HG03139 (cell line): Measurements from ENCODE around the gene ITPK1.

Source experiments
- ATAC-seq: cut with Tn5 transposase; IDR thresholded peaks from one replicate; pipeline ENCODE4 v1.9.1; 2021; ENCODE audit not compliant: unreplicated experiment

ITPK1 gene

GRCh38 chr14:92958373-92959188 lies 157.1 kb downstream of the ITPK1 start:
- no peak for ATAC-seq

DNA sequence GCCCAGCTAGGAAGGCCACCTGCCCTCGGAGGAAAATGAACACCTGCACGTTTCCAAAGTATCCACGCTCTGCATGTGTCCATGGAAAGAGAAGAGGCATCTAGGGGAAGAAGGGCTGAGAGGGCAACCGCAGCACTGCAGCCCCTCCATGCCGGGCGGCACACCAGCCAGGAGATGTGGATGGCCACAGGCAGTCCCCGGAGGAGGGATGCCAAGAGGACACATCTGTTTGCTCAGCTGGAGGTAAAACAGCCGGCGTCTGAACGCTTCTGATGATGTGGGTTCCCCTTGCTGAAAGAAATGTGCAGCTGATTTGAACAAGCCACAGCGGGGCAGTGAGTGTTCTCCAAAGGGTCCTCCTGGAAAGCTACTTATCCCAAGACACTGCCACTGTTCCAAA lies 158.8 kb downstream of the ITPK1 start:
- ATAC-seq: no peak

GRCh38 chr14:92955381-92955780 lies 160.3 kb downstream of the ITPK1 start:
- no peak for ATAC-seq

DNA sequence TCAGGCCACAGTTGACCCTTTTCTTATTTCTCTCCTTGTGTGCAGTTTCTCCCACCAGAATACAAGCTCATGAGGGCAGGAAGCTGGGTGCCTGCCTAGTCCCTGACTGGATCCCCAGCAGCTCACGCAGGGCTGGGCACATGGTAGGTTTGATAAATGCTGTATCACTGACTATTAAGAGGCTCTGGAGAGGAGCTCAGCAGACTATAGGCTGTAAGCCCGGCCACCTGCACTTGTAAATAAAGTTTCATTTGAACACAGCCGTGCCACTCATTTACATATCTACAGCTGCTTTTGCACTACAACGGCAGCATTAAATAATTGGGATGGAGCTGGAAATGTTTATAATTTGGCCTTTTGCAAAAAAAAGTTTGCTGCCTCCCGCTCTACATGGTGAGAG lies 160.8 kb downstream of the ITPK1 start:
- ATAC-seq: no peak

DNA sequence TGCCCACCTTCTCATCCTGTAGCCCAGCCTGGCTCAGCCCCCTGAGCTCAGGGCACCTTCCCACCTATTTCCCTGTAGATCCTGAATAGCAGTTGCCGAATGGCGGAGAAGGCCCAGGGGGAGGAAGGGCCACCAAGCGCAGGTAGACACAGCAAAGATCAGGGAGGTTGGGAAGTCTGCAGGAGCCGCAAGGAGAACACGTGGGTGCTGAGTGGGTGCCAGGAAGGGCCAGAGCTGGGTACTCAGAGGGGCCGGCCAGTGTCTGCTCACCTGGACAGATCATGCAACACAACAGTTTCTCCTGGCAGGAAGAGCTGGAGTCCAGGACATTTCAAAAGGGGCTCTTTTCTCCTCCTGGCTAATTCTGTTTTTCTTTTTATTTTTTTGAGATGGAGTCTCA lies 162.2 kb downstream of the ITPK1 start:
- ATAC-seq: no peak

- ATAC-seq: no peak
Measured at GRCh38 chr14:92952481-92953298, 163.0 kb downstream of the ITPK1 start.

DNA sequence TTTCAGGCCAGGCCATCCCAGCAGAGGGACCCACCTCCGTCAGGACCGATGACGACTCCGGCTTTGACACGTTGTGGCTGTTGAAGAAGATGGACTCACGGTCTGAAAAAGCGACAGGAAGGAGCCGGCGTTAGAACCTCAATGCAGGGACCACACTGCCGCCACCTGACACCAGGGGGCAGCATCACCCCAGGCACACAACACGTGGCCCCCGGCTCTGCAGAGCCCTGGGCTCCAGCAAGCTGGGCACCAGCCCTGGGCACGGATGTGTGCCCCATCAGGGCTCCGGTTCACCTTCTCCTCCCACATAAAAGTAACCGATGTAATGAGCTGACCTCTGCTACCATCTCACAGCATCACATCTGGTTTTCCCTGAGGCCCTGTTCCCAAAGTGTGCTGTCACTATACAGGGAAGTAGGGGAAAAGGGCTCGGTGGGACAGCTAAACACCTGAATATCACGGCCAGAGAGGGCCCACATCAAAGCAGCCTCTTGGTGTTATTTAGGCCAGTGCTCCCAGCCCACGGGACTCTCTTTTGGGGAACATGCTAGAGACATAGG lies 163.7 kb downstream of the ITPK1 start:
- no peak for ATAC-seq

DNA sequence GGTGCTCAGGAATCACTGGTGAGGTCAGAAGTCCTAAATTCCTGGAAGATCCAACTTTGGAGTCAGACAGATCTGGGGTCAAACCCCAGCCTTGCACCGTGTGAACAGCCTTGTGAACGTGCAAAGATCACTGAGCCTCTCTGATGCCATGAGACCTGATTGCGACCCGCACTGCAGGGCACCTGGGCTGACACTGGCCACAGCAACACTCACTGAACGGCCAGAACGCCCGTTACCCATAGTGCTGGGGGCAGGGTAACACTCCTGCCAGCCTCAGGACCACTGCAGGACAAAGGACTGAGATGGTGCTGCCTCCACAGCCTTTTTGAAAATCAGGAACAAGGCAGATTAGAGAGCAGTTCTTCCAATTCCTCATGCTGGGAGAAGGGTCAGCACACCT lies 164.5 kb downstream of the ITPK1 start:
- ATAC-seq: no peak

DNA sequence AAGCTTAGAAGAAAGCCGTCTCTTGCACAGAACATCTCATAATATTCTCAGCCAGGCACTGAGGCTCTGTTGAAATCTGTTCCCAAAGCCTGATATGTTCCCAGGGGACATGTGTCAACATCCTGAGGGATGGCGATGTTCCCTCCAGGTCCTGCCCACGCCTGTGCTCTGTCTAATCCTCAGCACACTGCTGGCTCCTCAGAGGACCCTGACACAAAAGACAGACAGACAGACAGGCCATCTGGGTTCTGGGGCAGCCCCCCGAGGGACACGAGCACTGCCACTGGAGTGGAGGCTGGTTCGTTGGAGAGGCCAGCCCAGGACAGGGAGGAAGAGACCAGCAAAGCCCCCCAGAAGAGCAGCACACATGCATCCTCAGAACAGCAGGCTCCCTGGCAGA lies 165.0 kb downstream of the ITPK1 start:
- no peak for ATAC-seq

DNA sequence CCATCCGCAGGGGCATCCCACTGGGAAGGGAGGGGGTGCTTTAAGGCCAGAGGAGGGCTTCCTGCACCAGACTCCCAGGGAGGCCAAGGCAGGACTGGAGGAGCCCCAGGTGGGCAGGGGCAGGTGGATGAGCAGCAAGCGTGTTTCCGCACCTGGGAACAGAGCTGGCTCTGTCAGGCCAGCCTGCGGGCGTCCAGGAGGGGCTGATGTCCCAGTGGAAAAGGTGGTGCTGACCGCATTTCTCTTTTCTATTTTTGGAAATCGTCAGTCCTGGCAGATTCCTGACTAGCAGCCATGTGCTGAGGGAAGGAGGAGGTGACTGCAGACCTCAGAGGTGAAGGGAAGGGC lies 165.6 kb downstream of the ITPK1 start:
- no peak for ATAC-seq

GRCh38 chr14:92949496-92950192 lies 166.1 kb downstream of the ITPK1 start:
- no peak for ATAC-seq

- ATAC-seq: no peak
Measured at GRCh38 chr14:92948647-92949046, 167.1 kb downstream of the ITPK1 start.

DNA sequence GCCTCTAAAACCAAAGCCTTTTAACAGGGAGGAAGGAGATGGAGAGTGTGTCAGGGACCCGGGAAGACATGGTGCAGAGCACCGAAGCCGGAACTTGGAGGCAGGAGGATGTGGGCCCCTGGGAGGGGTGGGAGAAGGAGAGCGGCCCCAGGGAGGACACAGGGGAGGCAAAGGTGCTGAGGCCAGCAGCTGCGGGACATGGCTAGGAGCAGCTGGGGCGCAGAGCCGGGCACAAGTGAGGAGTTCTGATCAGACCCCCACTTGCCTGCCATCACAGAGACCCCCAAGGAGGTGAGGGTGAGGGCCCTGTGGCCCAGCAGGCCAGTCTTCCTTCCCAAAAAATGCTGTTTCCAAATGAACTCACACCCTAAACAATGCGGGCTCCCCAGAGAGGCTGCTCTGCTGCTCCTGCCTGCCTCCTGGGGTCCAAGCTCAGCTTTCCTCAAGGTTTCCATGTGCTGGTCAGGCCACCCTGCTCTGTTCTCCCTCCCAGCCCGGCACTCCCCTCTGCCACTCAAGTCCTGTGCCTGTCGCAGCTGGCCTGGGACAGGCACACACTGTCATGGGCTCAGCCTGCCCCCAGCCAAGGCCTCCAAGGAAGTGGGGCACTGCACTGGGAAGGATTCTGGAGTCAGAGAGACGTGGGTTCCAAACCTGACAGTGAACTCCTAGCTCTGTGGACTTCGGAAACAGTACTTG lies 168.7 kb downstream of the ITPK1 start:
- ATAC-seq: no peak

DNA sequence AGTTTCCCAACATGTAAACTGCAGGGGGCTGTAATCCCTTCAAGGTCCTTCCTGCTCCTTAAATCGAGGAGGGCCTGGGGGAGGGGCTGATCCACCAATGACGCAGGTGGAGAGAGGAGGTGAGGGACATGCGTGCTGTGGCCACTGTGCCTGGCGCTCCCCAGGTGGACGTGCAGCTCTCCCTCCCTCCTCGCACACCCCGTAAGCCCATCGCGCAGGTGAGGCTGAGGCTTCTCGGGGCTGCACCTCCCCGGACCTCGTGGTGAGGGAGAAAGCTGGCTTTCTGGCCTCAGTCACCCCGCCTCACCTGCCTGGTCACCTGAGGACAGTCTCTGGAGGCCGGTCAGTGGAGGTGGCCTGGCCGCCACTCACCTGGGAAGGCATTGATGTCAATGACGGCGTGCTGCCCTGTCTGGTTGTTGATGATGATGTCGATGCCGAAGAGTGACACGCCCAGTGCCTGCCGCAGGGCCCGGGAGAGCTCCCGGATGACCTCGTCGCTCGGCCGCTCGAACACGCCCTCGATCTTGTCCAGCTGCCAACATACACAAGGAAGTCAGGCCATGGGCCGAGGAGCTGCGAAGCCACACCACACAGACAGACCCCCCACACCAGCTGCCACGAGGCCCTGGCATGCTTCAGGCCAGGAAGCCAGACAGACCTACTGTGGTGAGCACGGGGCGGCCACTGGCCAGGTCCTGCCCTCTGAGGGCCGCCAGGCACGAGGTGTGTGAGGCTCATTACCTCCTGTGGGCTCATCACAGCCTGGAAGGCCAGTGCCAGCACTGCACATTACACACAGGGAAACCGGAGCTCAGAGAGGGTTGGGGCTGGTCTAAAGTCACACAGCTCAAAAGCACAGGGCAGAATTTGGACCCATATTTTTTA lies 169.5 kb downstream of the ITPK1 start:
- ATAC-seq: no peak

- ATAC-seq: no peak
Measured at GRCh38 chr14:92945544-92945943, 170.2 kb downstream of the ITPK1 start.

GRCh38 chr14:92944976-92945375 lies 170.7 kb downstream of the ITPK1 start:
- ATAC-seq: no peak

DNA sequence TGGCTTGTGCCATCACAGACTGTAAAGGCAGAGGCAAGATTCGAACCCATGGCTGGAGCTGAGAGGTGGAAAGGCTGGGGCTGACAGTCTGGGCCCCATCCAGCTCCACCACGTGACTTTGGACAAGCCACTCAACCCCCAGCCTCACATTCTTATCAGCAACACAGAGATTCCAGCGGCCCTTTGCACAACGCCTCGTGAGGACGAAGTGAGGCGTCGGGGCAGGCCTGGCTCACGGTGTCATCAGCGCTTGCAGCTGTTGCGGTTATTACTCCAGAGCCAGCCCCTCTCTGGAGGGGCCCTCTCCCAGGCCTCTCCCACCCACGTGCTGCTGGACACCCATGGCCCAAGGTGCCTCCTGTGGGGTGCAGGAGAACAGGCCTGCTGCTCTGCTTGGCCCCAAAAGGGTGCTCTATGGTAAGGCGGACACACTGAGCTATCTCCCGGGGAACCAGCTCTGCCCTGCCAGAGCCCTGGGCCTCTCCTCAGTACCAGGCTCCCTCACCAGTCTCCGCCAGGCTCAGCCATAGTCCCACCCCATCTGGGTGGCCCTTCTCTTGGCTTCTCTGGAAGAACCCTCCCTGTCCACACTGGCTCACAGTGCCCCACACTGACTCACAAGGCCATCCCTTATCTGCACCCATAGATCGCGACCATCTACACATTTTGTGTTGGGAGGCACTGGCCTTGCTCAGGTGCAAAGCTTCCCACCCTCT lies 171.7 kb downstream of the ITPK1 start:
- no peak for ATAC-seq

- no peak for ATAC-seq
Measured at GRCh38 chr14:92942976-92943710, 172.6 kb downstream of the ITPK1 start.

- no peak for ATAC-seq
Measured at GRCh38 chr14:92942576-92942975, 173.1 kb downstream of the ITPK1 start.
